Cardiac muscle cell (in vitro differentiated cells and primary cell): ENCODE results near the gene SPX. TPM values are rescaled to one million over a fixed set of nuclear protein-coding genes. Genes with fewer than 3 reads are reported as not detected.

Experiments used
- DNase-seq, 2 donors: peaks; one replicate each; pipeline versions ENCODE4 v3.0.0 to v3.0.0-alpha.2; 2010 to 2017; ENCODE audit warnings: low read depth in 1 of 2, low spot score in 1 of 2
- H3K27ac ChIP-seq: fragments of 200-600 bp; sonication (generic); 2 replicates; pipeline ENCODE4 v1.5.1; 2016
- H3K27me3 ChIP-seq: fragments of 200-600 bp; sonication (generic); 2 replicates; pipeline ENCODE4 v1.6.0; 2016; ENCODE audit warnings: control low read depth
- H3K36me3 ChIP-seq: fragments of 200-600 bp; sonication (generic); 2 replicates; pipeline ENCODE4 v1.5.1; 2016; ENCODE audit warnings: control low read depth
- H3K4me1 ChIP-seq: fragments of 200-600 bp; sonication (generic); 2 replicates; pipeline ENCODE4 v1.8.1; 2017; ENCODE audit warnings: low read depth, mild to moderate bottlenecking, mixed run types
- H3K4me3 ChIP-seq: fragments of 200-600 bp; sonication (generic); 2 replicates; pipeline ENCODE4 v1.5.1; 2016; ENCODE audit warnings: mild to moderate bottlenecking
- H3K9me3 ChIP-seq: fragments of 200-600 bp; sonication (generic); 2 replicates; pipeline ENCODE4 v1.5.1; 2017; ENCODE audit warnings: low read depth, mild to moderate bottlenecking, control low read depth
- polyA plus RNA-seq: library from polyadenylated mRNA; unstranded; fragments of >200 nt; fragmentation: Nextera tagmentation; extraction: Ambion mirVana; gene quantifications from 2 replicates; pipeline ENCODE4 v1.2.1, GENCODE V29; 2016
- total RNA-seq: library from RNA; depleted of rRNA; stranded (reverse); fragments of >200 nt; gene quantifications from 2 replicates; pipeline ENCODE4 v1.2.3, GENCODE V29; 2016
- TF ChIP-seq, protein P1 (sequence below): IDR thresholded peaks from 2 replicates; pipeline ENCODE4 v1.5.1; 2012; ENCODE audit warnings: low read depth, mild to moderate bottlenecking, low read length

The SPX gene
- total and polyA plus RNA-seq, 2 experiments from 2014 or later: 2.4 to 3.0 TPM

GRCh38 chr12:21505888-21506287 is 20.2 kb upstream of the SPX start:
- H3K27me3 ChIP-seq: no peaks in the 10 kb centered on the region
- H3K27ac ChIP-seq: no peak overlapping the region
- H3K4me1 ChIP-seq: peaks cover 5% of the 10 kb centered on the region
- TF ChIP-seq, protein P1, sequence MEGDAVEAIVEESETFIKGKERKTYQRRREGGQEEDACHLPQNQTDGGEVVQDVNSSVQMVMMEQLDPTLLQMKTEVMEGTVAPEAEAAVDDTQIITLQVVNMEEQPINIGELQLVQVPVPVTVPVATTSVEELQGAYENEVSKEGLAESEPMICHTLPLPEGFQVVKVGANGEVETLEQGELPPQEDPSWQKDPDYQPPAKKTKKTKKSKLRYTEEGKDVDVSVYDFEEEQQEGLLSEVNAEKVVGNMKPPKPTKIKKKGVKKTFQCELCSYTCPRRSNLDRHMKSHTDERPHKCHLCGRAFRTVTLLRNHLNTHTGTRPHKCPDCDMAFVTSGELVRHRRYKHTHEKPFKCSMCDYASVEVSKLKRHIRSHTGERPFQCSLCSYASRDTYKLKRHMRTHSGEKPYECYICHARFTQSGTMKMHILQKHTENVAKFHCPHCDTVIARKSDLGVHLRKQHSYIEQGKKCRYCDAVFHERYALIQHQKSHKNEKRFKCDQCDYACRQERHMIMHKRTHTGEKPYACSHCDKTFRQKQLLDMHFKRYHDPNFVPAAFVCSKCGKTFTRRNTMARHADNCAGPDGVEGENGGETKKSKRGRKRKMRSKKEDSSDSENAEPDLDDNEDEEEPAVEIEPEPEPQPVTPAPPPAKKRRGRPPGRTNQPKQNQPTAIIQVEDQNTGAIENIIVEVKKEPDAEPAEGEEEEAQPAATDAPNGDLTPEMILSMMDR: no peak
- no peak overlapping the region for H3K4me3 ChIP-seq
- H3K36me3 ChIP-seq: no peaks in the 10 kb centered on the region
- DNase-seq: no peak
- no peaks in the 10 kb centered on the region for H3K9me3 ChIP-seq

DNA sequence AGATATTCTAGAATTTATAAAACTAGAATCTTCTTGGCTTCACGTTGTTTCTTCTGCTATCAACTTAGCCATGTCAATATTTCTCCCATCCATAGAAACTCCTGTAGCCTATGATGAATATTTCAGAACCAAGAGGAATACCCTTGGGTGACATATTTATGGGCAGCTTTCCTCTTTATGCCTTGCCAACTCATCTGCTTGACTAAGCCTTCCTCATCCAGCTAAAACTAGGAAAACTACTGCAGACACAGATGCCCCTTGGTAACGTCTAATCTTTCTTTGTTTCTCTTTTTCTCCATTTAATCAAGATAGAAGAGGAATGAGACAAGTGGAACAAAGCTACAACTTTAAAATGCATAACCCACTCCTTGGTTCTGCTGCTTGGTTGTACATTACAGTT is 18.2 kb upstream of the SPX start:
- H3K4me1 ChIP-seq: no peaks in the 10 kb centered on the region
- H3K9me3 ChIP-seq: no peaks in the 10 kb centered on the region
- peaks cover 3% of the 10 kb centered on the region for H3K36me3 ChIP-seq
- H3K27me3 ChIP-seq: no peaks in the 10 kb centered on the region
- TF ChIP-seq, protein P1: no peak
- H3K27ac ChIP-seq: no peak overlapping the region
- no peak for DNase-seq
- no peak overlapping the region for H3K4me3 ChIP-seq

GRCh38 chr12:21509768-21510167 is 16.3 kb upstream of the SPX start:
- no peak for DNase-seq

DNA sequence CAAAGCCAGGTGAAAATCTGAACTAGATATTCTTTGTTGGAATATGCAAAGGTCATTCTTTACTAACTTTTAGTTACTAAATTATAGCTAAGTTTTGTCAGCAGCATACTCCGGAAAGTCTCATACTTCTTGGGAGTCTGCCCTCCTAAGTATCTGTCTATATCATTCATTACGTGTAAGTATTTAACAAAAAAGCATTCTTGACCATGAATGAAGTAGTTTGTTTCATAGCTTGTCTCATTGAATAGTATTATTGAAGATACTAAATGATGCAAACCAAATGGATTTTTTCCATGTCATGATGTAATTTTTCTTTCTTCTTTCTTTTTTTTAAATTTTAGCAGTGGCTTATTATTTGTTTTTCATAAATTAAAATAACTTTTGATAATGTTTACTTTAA is 9.8 kb upstream of the SPX start:
- no peak for DNase-seq
- Histone ChIP-seq H3K4me3 (no peak overlapping the region), H3K9me3 (no peaks in the 10 kb centered on the region), H3K27me3 (no peaks in the 10 kb centered on the region), H3K4me1 (no peaks in the 10 kb centered on the region), H3K27ac (no peak overlapping the region), H3K36me3 (peaks cover 24% of the 10 kb centered on the region)
- TF ChIP-seq, protein P1: no peak

More at GRCh38 chr12:21509768-21510167, 16.3 kb upstream of the SPX start:
- no peaks in the 10 kb centered on the region for H3K9me3 ChIP-seq
- TF ChIP-seq, protein P1: no peak
- no peaks in the 10 kb centered on the region for H3K27me3 ChIP-seq
- no peak overlapping the region for H3K4me3 ChIP-seq
- no peaks in the 10 kb centered on the region for H3K4me1 ChIP-seq
- no peak overlapping the region for H3K27ac ChIP-seq
- H3K36me3 ChIP-seq: peaks cover 3% of the 10 kb centered on the region

DNA sequence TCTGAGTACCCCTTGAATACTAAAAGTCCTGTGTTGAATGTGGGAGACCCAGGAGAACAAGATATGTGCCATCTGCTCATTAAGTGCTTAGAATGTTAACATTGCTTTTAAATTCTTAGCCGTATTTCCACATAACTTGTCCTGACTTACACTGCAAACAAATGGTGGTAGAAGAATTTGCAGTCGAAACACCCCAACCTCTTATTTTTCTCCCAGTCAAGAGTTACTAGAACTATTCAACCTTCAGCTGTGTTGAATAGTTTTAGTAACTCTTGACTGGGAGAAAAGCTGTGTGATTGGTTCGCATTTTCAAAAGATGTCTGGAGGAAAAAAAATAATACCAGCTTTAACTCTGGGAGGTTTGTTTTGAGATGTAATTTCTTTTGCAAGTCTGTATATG is 7.6 kb upstream of the SPX start:
- no peak overlapping the region for H3K27ac ChIP-seq
- TF ChIP-seq, protein P1: no peak
- no peaks in the 10 kb centered on the region for H3K9me3 ChIP-seq
- H3K36me3 ChIP-seq: peaks cover 21% of the 10 kb centered on the region
- DNase-seq: no peak
- no peaks in the 10 kb centered on the region for H3K27me3 ChIP-seq
- no peak overlapping the region for H3K4me3 ChIP-seq
- no peaks in the 10 kb centered on the region for H3K4me1 ChIP-seq

GRCh38 chr12:21521541-21521940 is 4.6 kb upstream of the SPX start:
- no peak for DNase-seq
- Histone ChIP-seq H3K4me3 (no peak overlapping the region), H3K27me3 (peaks cover 13% of the 10 kb centered on the region), H3K36me3 (peaks cover 9% of the 10 kb centered on the region), H3K9me3 (no peaks in the 10 kb centered on the region), H3K27ac (no peak overlapping the region), H3K4me1 (no peaks in the 10 kb centered on the region)
- TF ChIP-seq, protein P1: no peak
